ENCODE measurements around the gene KREMEN2.
A peak's percentile ranks its signal among the peaks of the same experiment; 100 is the strongest.
"Not testable (repeated sequence)": the region's sequence is repeated elsewhere in the genome, so short reads cannot be mapped to it uniquely, and the experiment has no call there.

KREMEN2 gene

DNA sequence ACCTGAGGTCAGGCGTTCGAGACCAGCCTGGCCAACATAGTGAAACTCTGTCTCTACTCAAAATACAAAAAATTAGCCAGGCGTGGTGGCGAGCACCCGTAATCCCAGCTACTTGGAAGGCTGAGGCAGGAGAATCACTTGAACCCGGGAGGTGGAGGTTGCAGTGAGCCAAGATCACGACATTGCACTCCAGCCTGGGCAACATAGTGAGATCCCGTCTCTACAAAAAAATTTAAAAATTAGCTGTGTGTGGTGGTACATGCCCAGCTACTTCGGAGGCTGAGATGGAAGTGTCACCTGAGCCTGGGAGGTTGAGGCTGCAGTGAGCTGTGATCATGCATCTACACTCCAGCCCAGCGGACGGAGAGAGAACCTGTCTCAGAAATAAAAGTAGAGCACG is 20.4 kb upstream of the KREMEN2 start:
- not testable (repeated sequence) for DNase-seq

- no peak for DNase-seq
These were observed 17.4 kb upstream of the KREMEN2 start for GRCh38 chr16:2946649-2947048.

GRCh38 chr16:2948807-2949704 is 15.0 kb upstream of the KREMEN2 start:
- DNase-seq: no peak

GRCh38 chr16:2949705-2950352 is 14.2 kb upstream of the KREMEN2 start:
- DNase-seq: no peak

DNA sequence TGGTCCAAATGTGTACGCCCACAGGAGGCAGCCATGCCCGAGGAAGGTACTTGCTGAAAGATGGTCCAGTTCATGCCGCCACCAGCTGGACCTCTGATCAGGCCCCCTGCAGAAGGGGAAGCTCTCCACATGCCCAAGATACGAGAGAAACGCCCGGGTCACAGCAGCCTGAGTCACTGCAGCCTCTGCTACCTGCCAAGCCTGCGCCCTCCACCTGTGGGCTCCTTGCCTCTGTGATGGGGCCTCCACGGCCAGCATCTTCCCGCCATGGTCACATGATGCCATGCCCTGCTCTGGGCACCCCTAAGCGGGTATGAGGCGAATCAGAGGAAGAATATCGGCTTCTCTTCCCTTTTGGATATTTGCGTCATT is 13.7 kb upstream of the KREMEN2 start:
- no peak for DNase-seq

DNA sequence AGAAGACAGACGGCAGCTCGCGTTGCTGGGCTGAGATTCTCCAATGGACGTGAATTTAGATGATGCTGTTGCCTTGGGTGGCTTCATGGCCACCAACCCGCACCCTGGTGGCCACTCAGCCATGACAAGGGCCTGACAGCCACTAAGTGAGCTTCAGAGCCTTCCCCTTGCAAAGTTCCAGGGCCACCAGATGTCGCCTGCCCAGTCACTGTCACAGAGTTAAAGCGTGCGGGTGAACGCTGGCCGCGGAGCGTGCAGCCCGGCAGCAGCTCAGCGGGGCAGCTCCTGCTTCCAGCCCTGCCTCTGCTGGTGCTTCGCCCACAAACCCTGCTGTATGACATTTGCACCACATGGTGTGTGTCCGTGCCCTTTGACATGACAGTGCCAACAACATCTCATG is 13.3 kb upstream of the KREMEN2 start:
- no peak for DNase-seq

GRCh38 chr16:2952679-2953078 is 11.4 kb upstream of the KREMEN2 start:
- no peak for DNase-seq

- no peak for DNase-seq
These were observed 10.1 kb upstream of the KREMEN2 start for GRCh38 chr16:2953706-2954627.

DNA sequence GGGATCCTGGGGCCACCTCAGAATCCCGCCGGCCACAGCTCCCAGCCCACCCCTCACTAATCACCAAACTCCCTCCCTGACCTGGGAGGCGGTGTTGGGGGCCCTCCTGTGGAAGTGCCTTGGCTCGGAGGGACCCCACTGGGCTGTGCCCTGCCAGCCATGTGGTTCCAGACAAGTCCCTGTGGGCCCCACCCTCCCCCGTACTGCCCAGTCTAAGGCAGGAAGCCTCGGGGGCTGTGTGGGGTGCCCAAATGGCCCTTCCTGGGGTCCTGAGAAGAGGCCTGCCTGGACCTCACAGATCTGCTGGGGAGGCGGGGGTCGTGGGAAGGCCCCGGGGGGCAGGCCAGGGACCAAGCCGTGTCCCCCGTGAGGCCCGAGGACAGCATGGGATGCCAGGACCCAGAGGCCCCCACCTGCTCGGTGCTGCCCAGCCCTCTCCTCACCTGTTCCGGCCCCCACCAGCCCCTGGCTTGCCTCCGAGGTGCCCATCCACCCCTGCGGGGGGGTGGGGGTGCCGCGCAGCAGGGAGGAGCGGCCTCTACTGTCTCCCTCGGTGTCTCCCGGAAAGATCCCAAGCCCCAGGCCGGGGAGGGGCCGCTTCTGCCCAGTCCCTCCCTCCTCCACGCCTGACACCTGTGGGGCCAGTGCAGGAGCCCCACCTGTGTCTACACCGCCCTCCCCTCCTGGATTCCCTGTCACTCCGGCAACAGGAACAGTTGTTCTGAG is 9.3 kb upstream of the KREMEN2 start:
- DNase-seq: no peak

GRCh38 chr16:2955438-2955778 is 8.7 kb upstream of the KREMEN2 start:
- DNase-seq: no peak

DNA sequence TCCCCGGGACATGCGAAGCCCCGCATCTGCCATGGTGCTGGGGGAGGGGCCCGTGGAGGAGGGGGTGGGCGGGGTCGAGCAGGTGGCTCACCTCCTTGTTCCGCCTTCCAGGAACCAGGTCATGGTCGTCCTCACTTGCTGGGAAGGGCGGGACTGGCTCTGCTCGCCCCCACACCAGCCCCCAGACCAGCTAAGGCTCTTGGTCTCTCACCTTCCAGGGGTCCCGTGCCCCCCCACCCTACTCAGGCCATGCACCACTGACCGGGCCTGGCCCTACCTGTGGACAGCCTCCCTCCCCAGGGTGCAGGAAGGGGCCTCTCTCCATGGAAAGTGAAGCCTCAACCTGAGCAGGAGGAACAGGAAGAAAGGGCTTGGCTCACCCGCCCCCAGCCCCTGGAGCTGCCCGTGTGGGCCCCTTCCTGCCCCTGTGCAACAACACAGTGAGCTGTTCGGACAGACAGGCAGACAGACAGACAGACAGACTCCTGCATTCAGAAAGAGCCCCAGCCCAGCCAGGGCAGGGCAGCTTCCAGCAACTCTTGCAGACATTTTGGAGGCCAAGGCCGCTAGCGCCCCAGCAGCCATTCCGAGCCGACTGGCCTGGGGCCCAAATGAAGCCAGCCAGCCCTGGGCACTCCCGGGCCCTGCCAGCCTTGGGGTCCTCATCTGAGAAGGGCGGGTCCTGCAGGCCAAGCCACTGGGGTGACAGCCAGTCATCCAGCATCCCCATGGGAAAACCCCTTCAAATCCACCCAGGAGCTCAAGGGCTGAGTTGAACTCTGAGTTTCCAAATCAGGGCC is 8.1 kb upstream of the KREMEN2 start:
- DNase-seq: no peak

GRCh38 chr16:2956579-2956956 is 7.5 kb upstream of the KREMEN2 start:
- no peak for DNase-seq

DNA sequence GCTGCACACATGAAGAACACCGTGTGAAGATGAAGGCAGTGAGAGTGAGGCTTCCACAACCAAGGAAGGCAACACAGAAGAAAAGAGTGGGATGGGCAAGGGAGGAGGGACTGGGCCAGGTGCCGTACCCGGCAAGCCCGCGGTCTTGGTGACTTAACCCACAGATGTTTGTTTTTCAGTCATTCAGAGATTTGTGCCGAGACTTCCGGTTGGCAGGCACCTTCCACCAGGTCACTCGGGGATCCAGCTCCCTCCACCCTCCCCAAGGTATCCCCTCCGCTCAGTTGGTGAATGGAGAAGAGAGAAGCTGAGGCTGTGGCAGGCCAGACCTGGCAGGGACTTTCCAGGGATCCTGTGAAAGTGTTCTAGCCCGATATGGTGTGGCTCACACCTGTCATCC is 4.9 kb upstream of the KREMEN2 start:
- no peak for DNase-seq

DNA sequence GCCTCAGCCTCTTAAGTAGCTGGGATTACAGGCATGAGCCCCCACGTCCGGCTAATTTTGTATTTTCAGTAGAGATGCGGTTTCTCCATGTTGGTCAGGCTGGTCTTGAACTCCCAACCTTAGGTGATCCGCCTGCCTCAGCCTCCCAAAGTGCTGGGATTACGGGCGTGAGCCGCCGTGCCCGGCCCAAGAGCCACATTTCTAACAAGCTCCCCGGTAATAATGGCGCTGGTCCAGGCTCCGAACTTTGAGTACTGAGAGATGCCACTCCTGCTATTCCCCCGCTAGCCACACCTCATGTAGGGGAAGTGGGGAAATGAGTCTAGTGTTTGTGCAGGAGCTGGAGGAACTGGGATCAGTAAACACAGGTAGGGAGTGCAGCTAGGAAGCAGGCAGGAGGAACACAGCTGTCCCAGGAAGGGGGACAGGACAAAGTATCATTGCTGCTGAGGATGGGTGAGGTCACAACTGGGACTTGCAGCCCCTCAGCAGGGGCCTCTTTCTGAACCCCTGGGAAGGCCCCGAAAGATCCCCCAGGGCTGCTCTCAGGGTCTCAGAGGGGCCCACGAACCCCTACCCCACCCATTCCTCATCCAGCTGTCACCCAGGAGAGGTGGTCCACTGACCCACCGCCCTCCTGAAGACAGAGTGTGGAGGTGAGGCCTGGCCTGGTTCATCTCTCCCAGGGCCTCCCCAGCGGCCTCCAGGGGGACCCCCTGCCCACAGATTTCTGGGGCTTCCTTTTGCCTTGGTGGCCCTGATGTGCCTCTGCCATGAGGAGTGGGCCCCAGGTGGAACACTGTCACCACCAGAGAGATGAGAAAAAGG is 3.7 kb upstream of the KREMEN2 start:
- DNase-seq: no peak

DNA sequence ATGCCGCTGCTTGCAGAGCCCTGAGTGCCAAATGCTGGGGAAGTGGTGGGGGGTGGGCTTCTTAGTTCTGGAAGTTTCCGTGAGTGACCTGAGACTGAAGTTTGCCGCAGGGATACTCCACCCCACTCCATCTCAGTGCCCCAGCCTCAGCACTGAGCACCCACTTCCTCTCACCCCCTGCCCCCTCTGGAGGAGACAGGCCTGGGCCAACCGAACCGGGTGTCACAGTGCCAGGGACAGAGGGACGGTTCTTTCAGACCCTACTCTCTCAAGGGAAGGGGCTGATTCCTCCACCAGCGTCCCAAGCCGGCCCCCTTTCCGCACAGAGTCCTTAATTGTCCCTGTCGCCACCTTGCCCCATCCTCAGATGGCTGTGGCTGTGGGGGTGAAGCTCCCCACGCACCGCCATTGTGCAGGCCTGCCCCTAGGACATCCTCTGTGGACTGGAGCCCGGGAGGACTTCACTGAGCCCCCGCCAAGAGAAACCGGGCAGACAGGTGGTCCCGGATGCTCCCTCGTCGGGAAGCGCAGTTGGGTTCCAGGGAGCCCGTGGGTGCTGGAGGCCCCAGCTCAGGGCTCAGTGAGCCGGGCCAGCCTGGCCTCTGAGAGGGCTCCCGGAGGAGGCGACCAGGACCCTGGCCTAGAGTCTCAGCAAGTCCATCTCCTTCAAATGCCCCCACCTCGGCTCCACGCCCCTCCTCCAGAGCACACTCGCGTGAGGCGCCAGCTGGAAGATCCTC is 1.6 kb upstream of the KREMEN2 start:
- DNase-seq: no peak

DNA sequence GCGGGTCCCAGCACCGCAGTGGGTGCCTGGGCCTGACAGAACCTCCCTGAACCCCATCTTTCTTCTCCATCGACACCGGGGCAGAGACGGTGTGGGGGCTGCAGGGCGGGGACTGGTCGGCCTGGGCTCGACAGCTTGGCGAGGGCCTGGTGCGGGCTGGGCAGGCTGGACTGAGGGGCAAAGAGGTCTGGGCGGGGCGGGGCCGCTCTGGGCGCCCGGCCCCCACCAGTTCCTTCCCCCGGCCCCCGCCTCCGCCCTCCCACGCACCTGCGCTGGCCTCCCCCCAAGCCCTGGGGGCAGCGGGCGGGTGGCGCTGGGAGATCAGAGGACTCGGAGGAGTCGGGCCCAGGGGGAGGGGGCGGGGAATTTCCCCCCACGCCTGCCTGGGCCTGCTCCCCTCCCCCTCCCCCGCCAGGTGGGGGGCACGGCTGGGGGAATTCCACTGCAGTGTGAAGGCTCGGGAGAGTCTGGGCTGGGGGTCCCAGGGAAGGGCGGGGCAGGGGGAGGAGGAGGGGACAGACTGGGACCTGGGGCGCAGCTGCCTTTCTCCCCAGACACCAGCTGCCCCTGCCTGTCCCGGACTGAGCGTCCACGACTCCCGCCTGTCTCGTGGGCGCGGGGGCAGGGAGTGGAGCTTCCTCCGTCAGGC is 877 bp upstream of the KREMEN2 start:
- DNase-seq: no peak

- peak; percentile 51 for DNase-seq
These were observed 631 bp downstream of the KREMEN2 start for GRCh38 chr16:2964475-2965336.

GRCh38 chr16:2966043-2966807 is 2.1 kb downstream of the KREMEN2 start:
- no peak for DNase-seq

Data from hematopoietic multipotent progenitor cell treated with erythropoietin and hydrocortisone succinate and interleukin-3 and kit ligand, for 8 days (in vitro differentiated cells).